Cardiac fibroblast (primary cell): ENCODE data around the gene SRPX2.

ENCODE experiments used
- DNase-seq, 2 donors: peaks; one replicate each; pipeline versions ENCODE4 v3.0.0 to v3.0.0-alpha.2; 2010; ENCODE audit warnings: low read depth in 2 of 2
- H3K4me3 ChIP-seq, 2 donors: replicated peaks in 1 of 2; 1 replicate in 1 of 2; 2 replicates in 1 of 2; pipeline ENCODE4 v1.5.1; 2011; ENCODE audit warnings: low read depth in 2 of 2, low read length in 2 of 2, mild to moderate bottlenecking in 2 of 2, moderate library complexity in 1 of 2
- CTCF ChIP-seq: IDR thresholded peaks from one replicate; pipeline ENCODE4 v1.5.1; 2011; ENCODE audit warnings: low read depth, mild to moderate bottlenecking, low read length, inconsistent platforms

SRPX2 gene

GRCh38 chrX:100648458-100649417 is 4.7 kb downstream of the SRPX2 start:
- peak overlapping the region in 1 of 2 donors; percentile 21 for H3K4me3 ChIP-seq
- peak; percentile 79 to 87 for DNase-seq
- no peak for TF ChIP-seq CTCF

GRCh38 chrX:100649550-100650356 is 5.8 kb downstream of the SRPX2 start:
- no peak for TF ChIP-seq CTCF
- peak overlapping the region in 1 of 2 donors; percentile 21 for H3K4me3 ChIP-seq
- peak; percentile 95 to 96 for DNase-seq

- H3K4me3 ChIP-seq = no peak overlapping the region
- DNase-seq = no peak
- TF ChIP-seq CTCF = no peak
These were observed 6.8 kb downstream of the SRPX2 start for GRCh38 chrX:100650841-100651240.

GRCh38 chrX:100652266-100652665 is 8.3 kb downstream of the SRPX2 start:
- H3K4me3 ChIP-seq = no peak overlapping the region
- DNase-seq = no peak
- TF ChIP-seq CTCF = no peak

GRCh38 chrX:100654261-100654660 is 10.3 kb downstream of the SRPX2 start:
- DNase-seq = peak; percentile 51 to 52
- no peak overlapping the region for H3K4me3 ChIP-seq
- no peak for TF ChIP-seq CTCF

- H3K4me3 ChIP-seq = no peak overlapping the region
- no peak for DNase-seq
- no peak for TF ChIP-seq CTCF
These were observed 15.0 kb downstream of the SRPX2 start for GRCh38 chrX:100658941-100659381.
